Heart right ventricle (tissue), 16 donors: ENCODE measurements around the gene UPK3A. TPM values are rescaled to one million over a fixed set of nuclear protein-coding genes. Genes with fewer than 3 reads are reported as not detected.

Source experiments
- ATAC-seq, 8 donors: fragments of 200-7000 bp; cut with Tn5 transposase; one replicate each; pipeline ENCODE4 v1.9.1; 2020; ENCODE audit warnings: mild to moderate bottlenecking in 8 of 8, moderate library complexity in 8 of 8, moderate number of reproducible peaks in 1 of 8
- DNase-seq, 2 donors: peaks; one replicate each; pipeline ENCODE4 v3.0.0-alpha.2; 2020
- H3K27ac ChIP-seq, 10 donors: fragments of 200-600 bp; sonication (generic) in 2 of 10; one replicate each; pipeline versions ENCODE4 v1.5.0 to v1.8.0; 2020 to 2022; ENCODE audit warnings: mild to moderate bottlenecking in 3 of 10
- H3K27me3 ChIP-seq, 7 donors: fragments of 200-600 bp; one replicate each; pipeline ENCODE4 v1.8.0; 2021 to 2022; ENCODE audit warnings: mild to moderate bottlenecking in 2 of 7
- H3K36me3 ChIP-seq, 9 donors: fragments of 200-600 bp; sonication (generic) in 1 of 9; one replicate each; pipeline versions ENCODE4 v1.5.0 to v1.8.0; 2020 to 2022; ENCODE audit warnings: mild to moderate bottlenecking in 2 of 9
- H3K4me1 ChIP-seq, 9 donors: fragments of 200-600 bp; sonication (generic) in 1 of 9; one replicate each; pipeline versions ENCODE4 v1.5.0 to v1.8.0; 2020 to 2022; ENCODE audit warnings: mild to moderate bottlenecking in 4 of 9
- H3K4me3 ChIP-seq, 10 donors: fragments of 200-600 bp; sonication (generic) in 2 of 10; one replicate each; pipeline versions ENCODE4 v1.5.0 to v1.8.0; 2020 to 2022; ENCODE audit warnings: mild to moderate bottlenecking in 7 of 10, moderate library complexity in 2 of 10
- H3K9me3 ChIP-seq, 11 donors: fragments of 200-600 bp in 10 of 11; sonication (generic) in 2 of 11; one replicate each; pipeline versions ENCODE4 v1.5.0 to v1.8.0; 2013 to 2022; ENCODE audit warnings: mild to moderate bottlenecking in 2 of 11, control low read depth in 1 of 11, moderate library complexity in 1 of 11
- CTCF ChIP-seq, 9 donors: fragments of 200-600 bp; sonication (generic) in 2 of 9; IDR thresholded peaks; one replicate each; pipeline versions ENCODE4 v1.5.0 to v1.8.0; 2021 to 2022; ENCODE audit warnings: antibody characterized with exemption in 9 of 9, mild to moderate bottlenecking in 5 of 9, moderate library complexity in 1 of 9
- WGBS, 2 donors: extraction: QIAGEN DNeasy Blood & Tissue Kit; methylation state at CpG; one replicate each; pipeline ENCODE4 v1.1.7; 2013; ENCODE audit warnings: inconsistent platforms in 1 of 2; 5-methylcytosine and 5-hydroxymethylcytosine counted together
- intact Hi-C, 10 donors: fragments of 100-400 bp; cut with DNase I; formaldehyde crosslinking; loops; one replicate each; pipeline versions ENCODE4 v1.11.1 to v1.14.2; 2022
- polyA plus RNA-seq, 2 donors: library from polyadenylated mRNA; stranded (reverse); fragments of 200-250 nt; gene quantifications; one replicate each; pipeline ENCODE4 v1.2.3, GENCODE V29; 2013
- total RNA-seq, 10 donors: library from RNA; stranded (reverse); fragmentation: NEBNext Ultra II Directional in 3 of 10; extraction: Animal tissue kit (Norgen Biotek cat#: 25700) in 3 of 10; gene quantifications; one replicate each; pipeline versions ENCODE4 v1.2.1 to v1.2.4, GENCODE V29; 2021 to 2023
- donor health status: Arrhythmogenic right ventricular cardiomyopathy.
- donor health status: ischemic (EF 13 %, LVEDD 7.1; RV severe dilation, severe dysfunction).
- donor health status: healthy with polysubstance abuse.
- donor health status: DM: no; HTN: yes; CAD: no.
- donor health status: DM: no; HTN: no; CAD: no.
- donor health status: ischemic (EF 25% LVEDD 6.9; RV normal size, moderate dysfunction).
- donor health status: ischemic (EF 25% LVEDD 5.7; RV mildly dilated, moderate dysfunction).
- donor health status: healthy.
- donor health status: DM: yes; HTN: yes; CAD: no.
- donor health status: Ischemic cardiomyopathy.
- donor health status: ischemic (EF 35%, LVEDD 5.7; RV mildly dilated, moderate dysfunction).
- donor health status: nonischemic (EF 11% LVEDD 7.7; RV severe dilation, severe dysfunction).
- donor health status: DM: yes; HTN: yes; CAD: no.
- donor health status: PGD.
- donor health status: ischemic (EF 29% LVEDD 5.4; RV normal size, mild dysfunction).
- donor health status: nonischemic (EF 23%, LVEDD 6.1; RV moderate dilation, normal function).

UPK3A gene
- total and polyA plus RNA-seq, 12 donors, result 0.48 TPM; not detected in 11

GRCh38 chr22:45278125-45278524, 6.6 kb upstream of the UPK3A start:
- H3K36me3 ChIP-seq, result no peaks in the 10 kb centered on the region
- no peaks in the 10 kb centered on the region for H3K9me3 ChIP-seq
- no peak for DNase-seq
- TF ChIP-seq CTCF (IDR thresholded peaks at IDR 0.05), result no peak
- no peak for ATAC-seq
- no peak overlapping the region for H3K4me3 ChIP-seq
- 87 to 94% methylated on average over 9 of the region's 9 CpGs for WGBS, 2 donors
- H3K27ac ChIP-seq, result no peak overlapping the region
- H3K4me1 ChIP-seq, result peaks cover 0 to 27% (median 18%) of the 10 kb centered on the region in 9 donors
- H3K27me3 ChIP-seq, result peaks cover 0 to 3% (median 0%) of the 10 kb centered on the region in 7 donors
- intact Hi-C loops, result loop anchor here in 2 of 10 donors (10.0 kb wide), 2 partner anchors 47 to 57 kb away; no protein-coding TSS in a partner anchor

GRCh38 chr22:45280587-45280980, 4.2 kb upstream of the UPK3A start:
- Histone ChIP-seq H3K9me3 (no peaks in the 10 kb centered on the region), H3K4me3 (no peak overlapping the region), H3K36me3 (no peaks in the 10 kb centered on the region), H3K4me1 (peaks cover 5 to 38% (median 17%) of the 10 kb centered on the region in 9 donors), H3K27me3 (peaks cover 0 to 17% (median 12%) of the 10 kb centered on the region in 7 donors), H3K27ac (peak overlapping the region in 6 of 10 donors; percentile 6 to 80 (median 52))
- intact Hi-C loops, result no loop called here
- DNase-seq (no peak), ATAC-seq (no peak)
- TF ChIP-seq CTCF (IDR thresholded peaks at IDR 0.05), result no peak
- 98 to 99% methylated on average over 3 of the region's 3 CpGs for WGBS, 2 donors

- H3K27me3 ChIP-seq, result peaks cover 0 to 17% (median 12%) of the 10 kb centered on the region in 7 donors
- H3K4me3 ChIP-seq, result no peak overlapping the region
- 79 to 90% methylated on average over 3 of the region's 3 CpGs for WGBS, 2 donors
- no peak for DNase-seq
- ATAC-seq, result no peak
- intact Hi-C loops, result no loop called here
- TF ChIP-seq CTCF (IDR thresholded peaks at IDR 0.05), result no peak
- no peaks in the 10 kb centered on the region for H3K9me3 ChIP-seq
- H3K36me3 ChIP-seq, result no peaks in the 10 kb centered on the region
- H3K27ac ChIP-seq, result no peak overlapping the region
- peaks cover 5 to 40% (median 17%) of the 10 kb centered on the region in 9 donors for H3K4me1 ChIP-seq
Observed at GRCh38 chr22:45281010-45281409, 3.7 kb upstream of the UPK3A start.

GRCh38 chr22:45285263-45286058, 712 bp downstream of the UPK3A start:
- intact Hi-C loops, result no loop called here
- ATAC-seq, result peak; percentile 2 to 32 (median 14)
- TF ChIP-seq CTCF (IDR thresholded peaks at IDR 0.05), result peak in 2 of 9 donors; percentile 19
- 38 to 39% methylated on average over 16 of the region's 16 CpGs for WGBS, 2 donors
- Histone ChIP-seq H3K4me1 (peaks cover 2 to 33% (median 9%) of the 10 kb centered on the region in 9 donors), H3K9me3 (no peaks in the 10 kb centered on the region), H3K4me3 (peak overlapping the region in 9 of 10 donors; percentile 14 to 48 (median 41)), H3K27ac (peak overlapping the region in 1 of 10 donors; percentile 6), H3K27me3 (peaks cover 0 to 31% (median 16%) of the 10 kb centered on the region in 7 donors), H3K36me3 (no peaks in the 10 kb centered on the region)
- no peak for DNase-seq
